MM.1S (cell line): ENCODE results near the gene SCUBE1.

Experiments used
- DNase-seq: peaks from one replicate; pipeline ENCODE4 v3.0.0-alpha.2; 2015
- H2AFZ ChIP-seq: fragments of 300-600 bp; sonication (generic); 2 replicates; pipeline ENCODE4 v1.6.0; 2016; ENCODE audit warnings: antibody characterized with exemption, low read length
- H3F3A ChIP-seq: fragments of 300-600 bp; sonication (generic); 2 replicates; pipeline ENCODE4 v1.6.1; 2016; ENCODE audit warnings: mild to moderate bottlenecking, antibody characterized with exemption, low read length, moderate library complexity, mixed read lengths; ENCODE audit not compliant: insufficient read depth
- H3K27ac ChIP-seq: fragments of 300-600 bp; sonication (generic); 2 replicates; pipeline ENCODE4 v1.5.1; 2016; ENCODE audit warnings: mild to moderate bottlenecking, low read length
- H3K27me3 ChIP-seq: fragments of 300-600 bp; sonication (generic); replicated peaks from 2 replicates; pipeline ENCODE4 v1.6.0; 2016; ENCODE audit warnings: low read length; ENCODE audit not compliant: insufficient read depth
- H3K36me3 ChIP-seq: fragments of 300-600 bp; sonication (generic); replicated peaks from 2 replicates; pipeline ENCODE4 v1.6.1; 2016; ENCODE audit warnings: mild to moderate bottlenecking, low read length, mixed read lengths; ENCODE audit not compliant: insufficient read depth
- H3K4me1 ChIP-seq: fragments of 300-600 bp; sonication (generic); 2 replicates; pipeline ENCODE4 v1.6.1; 2016; ENCODE audit warnings: low read length, mixed read lengths
- H3K4me2 ChIP-seq: fragments of 300-600 bp; sonication (generic); 2 replicates; pipeline ENCODE4 v1.6.0; 2016; ENCODE audit warnings: low read depth, low read length
- H3K4me3 ChIP-seq: fragments of 300-600 bp; sonication (generic); 2 replicates; pipeline ENCODE4 v1.5.1; 2016; ENCODE audit warnings: low read length, mixed read lengths
- H3K79me2 ChIP-seq: fragments of 300-600 bp; sonication (generic); 2 replicates; pipeline ENCODE4 v1.6.1; 2016; ENCODE audit warnings: mixed run types, low read length, mixed read lengths
- H3K9ac ChIP-seq: fragments of 300-600 bp; sonication (generic); 2 replicates; pipeline ENCODE4 v1.6.1; 2016; ENCODE audit warnings: low read length, mixed read lengths
- H3K9me2 ChIP-seq: fragments of 300-600 bp; sonication (generic); replicated peaks from 2 replicates; pipeline ENCODE4 v1.6.1; 2016; ENCODE audit warnings: mild to moderate bottlenecking, low read length, mixed read lengths; ENCODE audit not compliant: insufficient read depth
- H3K9me3 ChIP-seq: fragments of 300-600 bp; sonication (generic); replicated peaks from 2 replicates; pipeline ENCODE4 v1.6.1; 2016; ENCODE audit warnings: mild to moderate bottlenecking, low read length, mixed read lengths; ENCODE audit not compliant: insufficient read depth
- H4K20me1 ChIP-seq: fragments of 300-600 bp; sonication (generic); 2 replicates; pipeline ENCODE4 v1.6.1; 2016; ENCODE audit warnings: mild to moderate bottlenecking, low read length, moderate library complexity, mixed read lengths; ENCODE audit not compliant: insufficient read depth
- CTCF ChIP-seq: fragments of 300-600 bp; sonication (generic); IDR thresholded peaks from 2 replicates; pipeline ENCODE4 v1.5.1; 2016; ENCODE audit warnings: antibody characterized with exemption, low read length, mixed read lengths
- EZH2 ChIP-seq: fragments of 300-600 bp; sonication (generic); optimal IDR thresholded peaks from 2 replicates; pipeline ENCODE3; 2017; ENCODE audit warnings: low read depth, mild to moderate bottlenecking, antibody characterized with exemption, low read length, mixed read lengths
- EZH2phosphoT487 ChIP-seq: fragments of 300-600 bp; sonication (generic); IDR thresholded peaks from 2 replicates; pipeline ENCODE4 v1.6.1; 2018; ENCODE audit warnings: antibody characterized with exemption, low read length

SCUBE1 gene

DNA sequence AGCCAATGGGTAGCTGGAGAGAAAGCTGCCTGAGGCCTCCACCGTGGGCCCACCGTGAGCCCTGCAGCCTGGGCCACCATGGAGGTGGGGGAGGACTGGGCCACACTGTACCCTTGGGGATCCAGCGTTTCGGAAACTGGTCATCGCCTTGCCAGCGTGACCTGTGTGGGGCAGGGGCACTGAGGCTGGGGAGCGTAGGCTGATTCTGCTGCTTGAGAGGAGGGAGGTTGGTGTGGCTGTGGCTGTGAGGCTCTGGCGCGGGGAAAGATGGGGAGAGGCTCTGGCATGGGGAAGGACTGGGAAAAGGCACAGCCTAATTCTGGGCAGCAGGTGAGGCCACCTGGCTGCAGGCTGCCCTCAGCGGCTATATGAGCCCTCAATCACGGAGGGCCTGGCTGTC is 143.6 kb downstream of the SCUBE1 start:
- H3K9me2 ChIP-seq, result no peaks in the 10 kb centered on the region
- H3K4me3 ChIP-seq, result no peak overlapping the region
- peaks cover 9% of the 10 kb centered on the region; the same call in 1 of the 2 replicates for H3K4me1 ChIP-seq
- H3K9me3 ChIP-seq, result no peaks in the 10 kb centered on the region
- H3K9ac ChIP-seq, result no peak overlapping the region
- no peak for DNase-seq
- TF ChIP-seq EZH2phosphoT487, result no peak
- H4K20me1 ChIP-seq, result no peaks in the 10 kb centered on the region
- peaks cover 61% of the 10 kb centered on the region for H3K27me3 ChIP-seq
- no peaks in the 10 kb centered on the region for H3K36me3 ChIP-seq
- no peak overlapping the region for H3K4me2 ChIP-seq
- no peak overlapping the region for H3K27ac ChIP-seq
- H3F3A ChIP-seq, result peaks cover 6% of the 10 kb centered on the region; the same call in 1 of the 2 replicates
- no peak overlapping the region for H2AFZ ChIP-seq
- no peaks in the 10 kb centered on the region for H3K79me2 ChIP-seq

DNA sequence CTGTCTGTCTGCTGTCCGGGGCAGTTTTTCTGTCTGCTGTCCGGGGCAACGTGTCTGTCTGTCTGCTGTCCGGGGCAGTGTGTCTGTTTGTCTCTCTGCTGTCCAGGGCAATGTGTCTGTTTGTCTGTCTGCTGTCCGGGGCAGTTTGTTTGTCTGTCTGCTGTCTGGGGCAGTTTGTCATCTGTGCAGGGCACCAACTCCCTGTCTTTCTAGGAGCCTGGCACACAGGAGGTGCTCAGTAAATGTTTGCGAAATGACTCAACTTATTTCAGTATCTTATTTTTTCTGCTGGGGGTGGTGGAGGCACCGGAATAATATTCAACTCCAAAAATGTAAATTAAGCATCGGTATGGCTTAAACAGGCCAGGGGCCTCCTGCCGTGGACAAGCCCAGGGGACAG is 144.2 kb downstream of the SCUBE1 start:
- Histone ChIP-seq H3F3A (peaks cover 6% of the 10 kb centered on the region; the same call in 1 of the 2 replicates), H3K9ac (no peak overlapping the region), H3K9me2 (no peaks in the 10 kb centered on the region), H3K9me3 (no peaks in the 10 kb centered on the region), H3K4me2 (no peak overlapping the region), H3K27ac (no peak overlapping the region), H3K4me1 (peaks cover 9% of the 10 kb centered on the region; the same call in 1 of the 2 replicates), H3K36me3 (no peaks in the 10 kb centered on the region), H3K4me3 (no peak overlapping the region), H3K27me3 (peaks cover 61% of the 10 kb centered on the region), H4K20me1 (no peaks in the 10 kb centered on the region), H2AFZ (no peak overlapping the region), H3K79me2 (no peaks in the 10 kb centered on the region)
- no peak for DNase-seq
- no peak for TF ChIP-seq CTCF

DNA sequence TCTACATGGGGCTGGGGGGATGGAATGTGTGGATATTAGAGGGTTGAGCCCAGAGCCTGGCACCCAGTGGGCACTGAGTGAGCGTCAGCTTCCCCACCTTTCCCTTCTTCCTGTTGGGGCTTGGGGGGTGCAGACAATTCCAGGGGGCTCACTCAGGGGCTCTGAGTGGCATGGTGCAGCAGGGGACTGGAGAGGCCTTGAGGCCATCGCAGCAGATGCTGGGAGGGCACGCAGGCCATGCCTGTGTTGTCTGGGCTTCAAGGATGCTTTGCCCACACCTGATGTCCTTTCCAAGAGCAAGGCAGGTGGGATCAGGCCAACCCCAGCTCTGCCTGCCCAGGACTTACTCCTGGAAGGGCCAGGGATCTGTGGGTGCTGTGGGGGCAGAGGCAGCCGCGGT is 145.0 kb downstream of the SCUBE1 start:
- no peak overlapping the region for H3K27ac ChIP-seq
- peaks cover 6% of the 10 kb centered on the region; the same call in 1 of the 2 replicates for H3F3A ChIP-seq
- peaks cover 9% of the 10 kb centered on the region; the same call in 1 of the 2 replicates for H3K4me1 ChIP-seq
- H4K20me1 ChIP-seq, result no peaks in the 10 kb centered on the region
- no peak overlapping the region for H3K4me2 ChIP-seq
- TF ChIP-seq EZH2phosphoT487, result no peak
- no peak for TF ChIP-seq EZH2
- no peak for TF ChIP-seq CTCF
- H3K4me3 ChIP-seq, result no peak overlapping the region
- no peak overlapping the region for H2AFZ ChIP-seq
- H3K9ac ChIP-seq, result no peak overlapping the region
- peaks cover 56% of the 10 kb centered on the region for H3K27me3 ChIP-seq
- no peaks in the 10 kb centered on the region for H3K9me3 ChIP-seq
- no peaks in the 10 kb centered on the region for H3K36me3 ChIP-seq
- no peaks in the 10 kb centered on the region for H3K79me2 ChIP-seq
- DNase-seq, result no peak
- no peaks in the 10 kb centered on the region for H3K9me2 ChIP-seq

DNA sequence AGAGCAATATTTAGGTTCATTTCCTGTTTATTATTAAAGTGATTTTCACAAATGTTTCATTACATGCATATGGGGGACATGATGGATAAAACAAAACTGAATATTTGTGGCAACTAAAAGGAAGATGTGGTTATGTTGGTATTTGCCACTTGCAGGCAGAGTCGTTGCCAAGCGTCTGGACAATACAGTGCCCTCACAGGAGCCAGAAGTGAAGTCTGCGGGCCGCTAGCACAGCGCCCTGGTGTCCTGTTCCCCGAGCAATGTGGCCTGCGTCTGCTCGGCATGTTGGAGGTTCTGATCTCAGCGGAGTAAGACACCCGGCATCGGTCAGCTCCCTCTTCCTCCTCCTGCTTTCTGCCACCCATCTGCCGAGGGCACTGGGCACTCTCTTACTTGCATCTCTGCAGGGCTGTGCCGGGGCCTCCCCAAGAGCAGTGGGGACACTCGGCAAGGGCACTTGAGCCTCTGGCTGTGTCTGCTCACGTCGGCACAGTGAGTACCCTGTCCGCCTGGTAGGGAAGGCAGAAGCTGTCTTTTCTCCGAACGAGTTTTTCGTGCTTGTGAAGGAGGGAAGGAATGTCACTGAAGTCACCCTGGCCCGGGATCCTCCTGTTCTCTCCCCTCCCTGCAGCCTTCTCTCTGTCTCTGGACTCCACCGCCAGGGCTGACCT is 145.8 kb downstream of the SCUBE1 start:
- H3K4me2 ChIP-seq, result peak overlapping the region; percentile 22; the same call in 1 of the 2 replicates

More for the DNA sequence above, 145.8 kb downstream of the SCUBE1 start:
- no peak overlapping the region for H3K4me3 ChIP-seq
- no peaks in the 10 kb centered on the region for H4K20me1 ChIP-seq
- no peaks in the 10 kb centered on the region for H3K9me3 ChIP-seq
- no peaks in the 10 kb centered on the region for H3K79me2 ChIP-seq
- no peak for TF ChIP-seq EZH2phosphoT487
- TF ChIP-seq EZH2, result no peak
- no peak; the same call in 1 of the 2 replicates for TF ChIP-seq CTCF
- peaks cover 9% of the 10 kb centered on the region; the same call in 1 of the 2 replicates for H3K4me1 ChIP-seq
- H3K27me3 ChIP-seq, result peaks cover 49% of the 10 kb centered on the region
- no peak overlapping the region for H3K9ac ChIP-seq
- H3K36me3 ChIP-seq, result no peaks in the 10 kb centered on the region
- no peak overlapping the region for H2AFZ ChIP-seq
- H3F3A ChIP-seq, result peaks cover 6% of the 10 kb centered on the region; the same call in 1 of the 2 replicates
- H3K27ac ChIP-seq, result no peak overlapping the region
- peak; percentile 56 for DNase-seq
- no peaks in the 10 kb centered on the region for H3K9me2 ChIP-seq
